NCI-H146 (cell line): ENCODE results near the gene STX3.
"Not testable (repeated sequence)": the region's sequence is repeated elsewhere in the genome, so short reads cannot be mapped to it uniquely, and the experiment has no call there.

ENCODE experiments used
- DNase-seq: peaks from one replicate; lab custom pipeline; 2025; lab: John Stamatoyannopoulos, UW

Gene STX3

DNA sequence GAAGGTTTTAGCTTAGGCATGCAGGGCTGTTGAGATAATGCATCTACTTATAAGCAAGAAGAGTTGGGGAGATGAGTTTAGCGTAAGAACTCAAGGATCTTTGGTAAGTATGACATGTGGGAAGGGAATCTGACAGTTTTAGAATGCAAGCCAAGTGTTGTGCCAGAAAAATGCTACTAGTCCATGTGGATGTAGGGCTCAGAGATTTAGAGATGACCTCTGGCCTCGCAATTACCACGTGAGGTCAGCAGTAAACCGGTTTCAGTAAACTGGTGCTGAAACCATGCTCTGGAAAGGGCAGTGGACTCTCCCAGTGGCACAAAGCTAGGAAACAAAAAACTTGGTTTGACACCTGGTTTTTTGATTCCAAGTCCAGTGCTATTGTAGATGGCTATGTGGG, 36.5 kb downstream of the STX3 start:
- DNase-seq = no peak

DNA sequence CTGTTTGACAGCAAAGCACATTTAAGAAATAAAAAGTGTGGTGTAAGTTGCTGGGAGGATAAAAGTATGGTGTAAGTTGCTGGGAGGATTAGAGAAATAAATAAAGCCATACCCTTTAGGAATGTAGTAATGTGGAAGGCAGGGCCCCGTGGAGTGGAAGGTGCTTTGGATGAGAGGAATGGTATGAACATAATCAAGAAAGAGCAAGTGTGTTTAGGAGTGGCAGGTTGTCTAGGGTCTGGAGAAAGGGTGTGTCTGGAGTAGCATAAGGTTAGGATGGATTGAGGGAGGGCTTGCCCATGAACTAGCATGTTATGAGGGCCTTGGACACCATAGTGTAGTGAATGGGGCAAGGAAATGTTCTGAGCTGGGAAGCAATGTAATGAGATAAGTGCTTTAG, 37.3 kb downstream of the STX3 start:
- DNase-seq = no peak

DNA sequence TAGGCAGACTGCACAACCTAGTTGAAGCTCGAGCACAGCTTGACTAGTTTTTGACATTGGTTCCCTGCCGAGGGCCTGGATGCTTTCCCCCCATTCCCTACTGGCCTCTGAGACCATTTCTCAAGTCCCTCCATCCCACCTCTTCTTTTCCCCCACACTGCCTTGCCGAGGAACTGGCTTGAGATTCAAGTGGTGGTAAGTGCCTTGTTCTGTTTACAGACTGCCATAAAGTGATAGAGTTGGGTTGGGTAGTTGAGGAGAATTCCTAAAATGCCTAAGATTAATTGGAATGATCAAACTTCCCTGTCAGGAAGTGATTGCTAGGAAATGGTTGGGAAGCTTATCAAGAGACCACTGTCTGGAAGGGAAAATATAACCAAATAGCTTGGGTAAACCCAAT, 39.2 kb downstream of the STX3 start:
- no peak for DNase-seq

GRCh38 chr11:59800390-59801025, 45.3 kb downstream of the STX3 start:
- DNase-seq = no peak

- DNase-seq = no peak
These were observed 46.1 kb downstream of the STX3 start for GRCh38 chr11:59801160-59801706.

DNA sequence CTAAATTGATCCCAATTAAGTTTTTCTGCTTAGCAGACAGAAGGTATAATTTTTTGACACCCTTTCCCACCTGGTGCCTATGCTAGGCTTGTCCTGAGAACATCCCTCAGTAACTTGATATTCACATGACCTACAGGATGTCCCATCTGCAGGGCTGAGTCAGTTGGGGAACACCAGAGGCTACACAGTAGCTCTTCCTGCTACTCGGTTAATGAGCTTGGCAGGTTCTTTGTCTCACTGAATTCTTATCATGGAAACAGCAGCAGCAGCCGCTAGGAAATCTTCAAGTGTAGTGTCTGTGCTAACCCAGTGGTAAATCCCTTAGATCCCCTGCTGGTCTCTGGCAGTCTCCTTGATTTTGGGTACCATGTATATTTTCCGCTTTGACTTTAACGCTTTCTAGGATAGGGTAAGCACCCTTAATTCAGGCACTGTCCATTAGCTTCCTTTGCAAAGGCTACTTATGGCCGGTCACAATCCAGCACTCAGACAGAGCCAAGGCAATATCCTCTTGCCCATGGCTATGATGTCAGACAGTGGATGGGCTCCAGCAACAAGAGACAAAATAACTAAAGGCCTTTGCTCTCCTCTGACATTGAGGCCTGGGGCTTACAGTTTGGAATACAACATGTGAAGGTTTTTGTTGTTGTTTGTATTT, 46.9 kb downstream of the STX3 start:
- no peak for DNase-seq

GRCh38 chr11:59802639-59803176, 47.5 kb downstream of the STX3 start:
- peak; percentile 31 for DNase-seq

DNA sequence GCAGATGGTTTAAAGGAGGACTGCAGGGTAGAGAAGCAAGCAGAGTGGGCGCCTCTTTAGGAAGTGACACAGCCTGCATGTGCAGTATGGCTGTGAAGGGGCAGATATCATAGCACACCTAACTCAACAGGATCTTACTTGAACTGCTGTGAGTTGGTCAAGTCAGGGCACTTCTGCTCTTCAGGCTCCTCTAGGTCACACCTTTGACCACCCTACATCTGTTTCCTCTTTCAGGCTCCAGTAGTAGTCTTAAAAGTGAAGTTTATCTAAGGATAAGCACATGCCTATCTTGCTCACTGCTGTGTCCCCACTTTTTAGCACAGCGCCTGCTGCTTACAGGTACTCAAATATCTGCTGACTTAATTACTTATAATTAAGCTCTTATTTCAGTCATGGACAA, 48.9 kb downstream of the STX3 start:
- no peak for DNase-seq

GRCh38 chr11:59807047-59807610, 52.0 kb downstream of the STX3 start:
- DNase-seq = no peak

DNA sequence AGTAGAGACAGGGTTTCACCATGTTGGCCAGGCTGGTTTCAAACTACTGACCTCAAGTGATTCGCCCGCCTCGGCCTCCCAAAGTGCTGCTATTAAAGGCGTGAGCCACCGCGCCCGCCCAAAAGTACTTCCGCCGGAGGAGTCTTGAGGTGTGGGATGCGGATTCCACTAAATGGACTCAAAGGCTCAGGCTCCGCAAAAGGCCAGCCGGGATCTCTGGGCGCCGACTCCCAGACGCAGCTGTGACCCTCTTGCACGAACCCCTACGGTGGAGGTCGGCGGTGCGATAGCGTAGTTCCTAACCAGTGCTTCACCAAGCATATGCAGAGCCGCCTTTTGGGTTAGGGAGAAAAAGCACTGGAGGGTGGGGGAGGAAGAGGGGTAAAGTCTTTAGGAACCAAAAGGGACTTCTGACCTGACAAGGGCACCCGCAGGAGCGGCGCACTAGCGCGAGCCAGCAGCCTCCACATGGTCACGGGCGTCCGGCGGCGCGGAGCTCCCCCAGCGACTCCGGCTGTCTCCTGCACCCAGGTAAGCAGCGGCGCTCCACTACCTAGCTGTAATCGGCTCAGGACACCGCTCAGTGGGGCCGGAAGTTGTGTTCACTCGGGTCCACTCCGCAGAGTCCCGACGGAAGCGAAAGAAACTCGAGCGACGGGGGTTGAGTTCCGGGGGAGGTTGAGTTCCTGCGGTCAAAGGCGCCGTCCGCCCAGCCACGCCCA, 55.2 kb downstream of the STX3 start, which contains the start of gene MRPL16:
TSS of gene MRPL16 (minus strand) at position 590 of the 722 bp plus-strand sequence. CDS start at position 470, 120 bp downstream.
- peak; percentile 94 for DNase-seq

DNA sequence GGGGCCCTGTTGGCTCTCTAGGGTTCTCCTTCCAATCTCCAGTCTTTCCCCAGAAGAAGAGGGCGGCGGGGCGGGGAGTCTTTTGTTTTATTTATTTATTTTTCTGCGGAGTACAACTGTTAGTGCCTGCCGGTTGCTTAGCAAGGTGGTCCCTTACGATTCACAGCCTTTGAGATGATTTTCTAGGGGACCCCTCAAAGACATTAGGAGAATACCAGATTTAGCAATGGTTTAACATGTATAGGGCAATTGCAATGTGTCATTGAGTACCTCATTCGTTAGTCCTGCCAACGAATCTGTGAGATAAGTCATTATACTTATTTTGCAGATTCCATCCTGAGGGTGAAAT, 55.7 kb downstream of the STX3 start:
- DNase-seq = no peak

DNA sequence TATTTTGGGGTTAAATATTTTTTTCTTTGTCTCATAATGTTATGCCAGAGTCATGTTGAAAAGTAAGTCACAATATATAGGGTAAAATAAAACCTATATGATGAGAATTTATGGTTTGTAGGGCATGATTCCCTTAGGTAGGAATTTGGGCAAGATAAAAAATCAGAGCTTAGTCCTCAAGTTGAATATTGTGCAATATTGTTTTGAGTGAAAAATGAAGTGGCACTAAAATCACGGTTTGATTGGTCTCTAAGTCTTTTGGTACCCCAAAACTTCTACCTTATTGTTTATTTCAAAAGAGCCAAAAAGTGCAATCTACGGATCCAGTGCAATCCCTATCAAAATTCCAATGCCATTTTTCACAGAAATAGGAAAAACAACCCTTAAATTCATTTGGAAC, 57.0 kb downstream of the STX3 start:
- no peak for DNase-seq

GRCh38 chr11:59813364-59813763, 58.2 kb downstream of the STX3 start:
- no peak for DNase-seq

- DNase-seq = no peak
These were observed 58.8 kb downstream of the STX3 start for GRCh38 chr11:59814021-59814420.

DNA sequence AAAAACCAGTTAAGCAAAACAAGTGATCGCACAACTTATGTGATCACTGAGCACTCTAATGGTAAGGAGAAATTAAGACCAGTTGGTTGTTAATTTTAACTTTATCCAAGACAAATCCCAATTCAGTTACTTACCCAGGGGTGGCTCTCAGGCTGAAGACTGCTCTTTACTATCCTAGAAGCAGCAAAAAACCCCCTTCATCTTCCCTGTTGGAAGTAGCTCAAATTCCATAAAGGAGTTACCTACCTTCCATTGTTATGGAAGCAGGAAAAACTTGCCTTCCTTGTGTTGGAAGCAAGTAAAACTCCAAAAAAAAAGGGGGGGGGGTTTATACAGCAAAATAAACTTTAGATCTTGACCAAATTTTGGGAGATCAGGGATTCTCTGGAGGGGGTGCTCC, 60.6 kb downstream of the STX3 start:
- no peak for DNase-seq

DNA sequence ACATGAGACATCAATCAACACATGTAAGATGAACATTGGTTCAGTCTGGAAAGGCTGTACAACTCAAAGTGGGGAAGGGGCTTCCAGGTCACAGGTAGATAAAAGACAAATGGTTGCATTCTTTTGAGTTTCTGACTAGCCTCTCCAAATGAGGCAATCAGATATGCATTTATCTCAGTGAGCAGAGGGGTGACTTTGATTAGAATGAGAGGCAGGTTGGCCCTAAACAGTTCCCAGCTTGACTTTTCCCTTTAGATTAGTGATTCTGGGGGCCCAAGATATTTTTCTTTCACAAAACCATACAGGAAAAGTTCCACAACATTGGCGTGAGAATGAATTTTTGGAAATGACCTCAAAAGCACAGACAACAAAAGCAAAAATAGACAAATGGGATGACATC, 61.3 kb downstream of the STX3 start:
- DNase-seq = not testable (repeated sequence)

- DNase-seq = no peak
These were observed 63.4 kb downstream of the STX3 start for GRCh38 chr11:59818572-59818971.

DNA sequence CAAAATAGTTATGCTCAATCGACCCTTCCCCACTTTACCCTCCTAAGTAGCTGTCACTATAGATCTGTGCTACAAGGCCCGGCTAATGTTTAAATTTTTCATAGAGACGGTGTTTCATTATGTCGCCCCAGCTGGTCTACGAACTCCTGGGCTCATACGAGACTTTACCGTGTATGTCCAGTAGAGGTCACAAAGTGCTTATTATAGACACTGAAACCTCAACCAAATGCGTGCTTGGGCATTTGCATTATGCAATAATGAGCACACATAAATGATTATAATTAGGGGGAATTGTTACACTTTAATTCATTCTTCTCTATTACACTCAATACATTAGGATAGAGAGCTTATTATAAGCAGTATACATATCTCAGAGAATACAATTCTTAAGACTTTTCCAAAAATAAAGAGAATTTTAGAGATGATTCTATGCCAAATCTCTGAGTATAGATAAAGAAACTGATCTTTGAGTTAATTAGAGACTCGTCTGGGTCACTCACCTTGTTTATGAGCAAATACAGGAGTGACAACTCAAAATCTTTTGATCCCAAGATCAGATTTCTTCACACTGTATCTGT, 67.9 kb downstream of the STX3 start:
- DNase-seq = peak; percentile 53

DNA sequence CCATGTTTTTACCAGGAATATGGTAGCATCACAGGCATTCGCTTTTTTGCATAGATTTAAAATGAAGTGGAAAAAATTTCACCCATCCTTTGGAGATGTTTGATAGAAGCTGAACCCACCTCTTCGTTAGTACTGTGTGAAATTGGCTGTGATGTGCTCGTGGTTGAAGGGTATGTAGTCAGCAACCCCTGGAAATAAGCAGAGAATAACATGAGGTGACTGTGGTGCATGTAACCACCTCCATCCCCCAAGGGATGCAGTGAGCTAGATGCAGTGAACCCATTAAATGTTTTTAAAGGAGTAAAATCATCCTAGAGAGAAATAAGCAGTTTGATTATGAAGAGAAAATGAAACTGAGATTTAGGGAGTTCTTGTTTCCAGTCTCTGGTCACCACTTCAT, 74.2 kb downstream of the STX3 start:
- no peak for DNase-seq

DNA sequence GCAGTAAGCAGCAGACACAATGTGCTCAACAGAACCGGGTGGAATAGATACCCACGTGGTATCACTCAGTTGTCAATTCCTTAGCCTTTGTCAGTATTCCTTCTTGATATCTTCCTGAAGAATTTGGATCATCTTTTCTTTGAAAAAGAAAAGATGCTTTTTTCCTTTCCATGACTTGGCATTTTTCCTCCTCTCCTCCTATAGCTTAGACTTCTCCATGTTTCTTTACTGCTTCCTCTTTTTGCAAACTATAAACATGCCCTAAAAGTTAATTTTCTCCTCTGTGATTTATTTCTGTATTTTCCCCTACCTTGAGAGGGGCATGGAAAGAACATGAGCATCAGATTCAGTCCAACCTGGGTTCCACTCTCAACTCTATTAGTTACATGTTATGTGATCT, 78.4 kb downstream of the STX3 start:
- no peak for DNase-seq

DNA sequence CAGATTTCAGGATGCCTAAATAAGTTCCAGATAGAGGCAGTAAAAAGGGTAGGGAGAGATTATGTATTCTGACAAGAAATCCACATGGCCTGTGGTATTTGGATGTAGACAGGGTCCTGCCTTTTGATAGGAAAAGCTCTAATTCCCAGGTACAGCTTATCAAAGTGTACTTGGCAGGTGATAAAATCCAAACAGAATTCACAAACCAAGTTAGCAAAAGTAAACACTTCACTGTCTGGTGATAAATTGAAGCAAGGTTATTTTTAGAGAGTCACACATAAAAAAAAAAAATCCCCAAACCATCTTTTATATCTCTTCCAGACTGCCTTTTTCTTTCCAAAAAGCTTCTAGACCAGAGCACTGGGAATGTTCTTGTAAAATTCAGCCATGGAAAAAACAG, 84.4 kb downstream of the STX3 start:
- DNase-seq = no peak

- no peak for DNase-seq
These were observed 86.3 kb downstream of the STX3 start for GRCh38 chr11:59841514-59841913.
